Measurements from ENCODE around the gene C20orf141. TPM values are rescaled to one million over a fixed set of nuclear protein-coding genes. Genes with fewer than 3 reads are reported as not detected.
A peak's percentile ranks its signal among the peaks of the same experiment; 100 is the strongest.

The C20orf141 gene
- total RNA-seq, 4 donors from 2014 or later = not detected

DNA sequence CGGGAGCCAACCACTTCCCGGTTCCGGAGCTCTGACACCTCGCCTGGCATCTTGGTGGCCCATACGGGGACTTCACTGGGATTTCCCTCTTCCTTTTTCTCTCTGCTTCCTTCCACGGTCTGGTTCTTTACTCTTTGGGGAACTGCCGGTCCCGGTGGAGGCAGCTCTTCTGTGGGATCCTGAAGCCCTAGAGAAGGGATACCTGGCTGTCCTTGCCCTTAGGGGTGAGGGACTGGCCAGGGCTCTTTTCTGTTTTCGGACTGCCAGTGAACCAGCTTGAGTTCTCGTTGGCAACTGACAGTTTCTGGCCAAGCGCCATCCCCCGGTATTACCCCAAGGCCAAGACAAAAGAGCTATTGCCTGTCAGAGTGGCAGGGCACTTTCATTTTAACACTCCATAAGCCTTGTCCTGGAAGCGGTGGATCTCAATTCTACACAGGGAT, 13.5 kb upstream of the C20orf141 start:
- no peak overlapping the region for H3K4me3 ChIP-seq (ENCODE audit: low read depth, poor library complexity, severe bottlenecking)
- intact Hi-C loops (cut with DNase I; ENCODE audit: low total_unique reads) = no loop called here
- WGBS, 2 donors = 9 to 10% methylated on average over 13 of the region's 13 CpGs
- peak in 1 of 2 donors; percentile 72 for DNase-seq (ENCODE audit: low spot score in 2 of 2)
- TF ChIP-seq, protein P1, sequence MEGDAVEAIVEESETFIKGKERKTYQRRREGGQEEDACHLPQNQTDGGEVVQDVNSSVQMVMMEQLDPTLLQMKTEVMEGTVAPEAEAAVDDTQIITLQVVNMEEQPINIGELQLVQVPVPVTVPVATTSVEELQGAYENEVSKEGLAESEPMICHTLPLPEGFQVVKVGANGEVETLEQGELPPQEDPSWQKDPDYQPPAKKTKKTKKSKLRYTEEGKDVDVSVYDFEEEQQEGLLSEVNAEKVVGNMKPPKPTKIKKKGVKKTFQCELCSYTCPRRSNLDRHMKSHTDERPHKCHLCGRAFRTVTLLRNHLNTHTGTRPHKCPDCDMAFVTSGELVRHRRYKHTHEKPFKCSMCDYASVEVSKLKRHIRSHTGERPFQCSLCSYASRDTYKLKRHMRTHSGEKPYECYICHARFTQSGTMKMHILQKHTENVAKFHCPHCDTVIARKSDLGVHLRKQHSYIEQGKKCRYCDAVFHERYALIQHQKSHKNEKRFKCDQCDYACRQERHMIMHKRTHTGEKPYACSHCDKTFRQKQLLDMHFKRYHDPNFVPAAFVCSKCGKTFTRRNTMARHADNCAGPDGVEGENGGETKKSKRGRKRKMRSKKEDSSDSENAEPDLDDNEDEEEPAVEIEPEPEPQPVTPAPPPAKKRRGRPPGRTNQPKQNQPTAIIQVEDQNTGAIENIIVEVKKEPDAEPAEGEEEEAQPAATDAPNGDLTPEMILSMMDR (IDR thresholded peaks at IDR 0.05) = no peak
- TF ChIP-seq POLR2A (IDR thresholded peaks at IDR 0.05) = no peak

DNA sequence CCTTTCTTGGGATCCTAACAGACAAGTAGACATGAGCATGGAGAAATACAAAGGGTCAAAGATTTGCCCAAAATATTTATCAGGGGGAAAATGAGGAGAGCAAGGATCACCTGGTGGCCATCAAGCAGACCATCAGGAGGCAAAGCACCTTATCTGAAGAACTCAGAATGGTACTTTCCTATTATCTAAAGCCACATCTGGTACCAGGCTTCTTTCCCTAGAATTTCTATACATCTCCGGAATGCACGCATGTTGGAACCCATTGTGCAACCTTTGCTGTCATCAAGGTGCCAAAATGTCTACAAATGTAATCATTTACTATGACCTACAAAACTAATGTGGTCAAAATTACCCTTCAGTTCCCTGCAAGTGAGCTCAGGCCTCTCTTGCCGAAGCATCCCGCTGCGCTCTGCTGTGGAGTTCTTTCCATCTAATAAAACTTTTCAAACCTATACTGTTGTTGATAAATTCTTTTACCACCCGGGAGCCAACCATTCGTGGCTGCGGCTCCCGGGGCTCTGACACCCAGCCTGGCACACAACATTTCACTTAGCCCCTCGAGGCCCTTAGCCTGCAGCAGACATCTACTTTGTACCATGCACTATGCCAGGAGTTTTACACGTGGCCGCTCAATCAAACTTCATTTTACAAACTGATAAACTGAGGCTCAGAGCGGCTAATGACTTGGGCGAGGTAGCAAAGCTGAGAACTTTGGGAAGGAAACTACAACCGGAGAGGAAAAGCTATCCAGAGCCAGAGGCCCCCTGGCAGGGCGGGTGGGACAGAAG, 10.6 kb upstream of the C20orf141 start:
- WGBS, 2 donors = 55 to 56% methylated on average over 16 of the region's 16 CpGs
- TF ChIP-seq, protein P1 (IDR thresholded peaks at IDR 0.05) = no peak
- no peak for TF ChIP-seq POLR2A (IDR thresholded peaks at IDR 0.05)

DNA sequence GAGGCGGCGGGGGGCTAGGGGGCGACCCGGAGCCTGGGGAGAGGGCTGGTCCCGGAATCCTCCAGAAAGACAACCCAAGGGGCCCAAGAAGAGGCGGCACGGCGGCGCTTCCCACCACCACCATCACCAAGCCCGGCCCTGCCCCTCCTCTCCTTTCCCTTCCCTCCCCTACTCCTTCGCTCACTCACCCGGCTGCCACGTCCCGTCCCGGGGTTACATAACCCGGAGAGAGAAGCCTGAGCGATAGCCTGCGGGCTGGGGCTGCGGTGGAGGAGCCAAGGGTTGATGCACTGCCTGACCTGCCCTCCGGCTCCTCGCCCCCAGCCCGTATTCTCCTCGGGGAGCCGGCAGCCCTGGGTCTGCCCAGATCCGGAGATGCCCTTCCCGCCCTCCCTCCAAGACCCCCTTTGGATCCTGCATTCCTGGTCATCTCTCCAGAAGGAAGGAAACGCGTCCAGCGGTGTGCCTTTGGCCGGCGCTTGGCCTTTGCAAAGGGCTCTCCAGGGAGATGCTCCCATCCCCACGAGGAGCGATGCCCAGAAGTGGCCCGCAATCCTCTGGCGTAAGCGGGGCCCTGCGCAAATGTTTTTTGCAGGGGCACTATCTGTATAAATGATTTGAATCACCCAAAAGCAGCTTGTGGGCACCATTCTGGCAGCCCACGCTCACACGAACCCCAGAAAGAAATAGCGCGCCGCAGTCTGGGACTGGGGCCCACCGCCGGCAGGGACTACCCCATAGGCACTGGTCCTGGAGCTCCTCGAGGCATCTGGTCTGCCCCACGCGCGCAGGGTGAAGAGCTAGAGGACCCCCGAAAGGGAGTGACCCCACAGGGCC, 9.7 kb upstream of the C20orf141 start:
- intact Hi-C loops (cut with DNase I; ENCODE audit: low total_unique reads) = no loop called here
- H3K4me3 ChIP-seq (ENCODE audit: low read depth, poor library complexity, severe bottlenecking) = no peak overlapping the region
- WGBS, 2 donors = 5 to 15% methylated on average over 31 to 47 of the region's 49 CpGs
- peak in 1 of 2 donors; percentile 80 for DNase-seq (ENCODE audit: low spot score in 2 of 2)
- TF ChIP-seq, protein P1 (IDR thresholded peaks at IDR 0.05) = no peak
- no peak for TF ChIP-seq POLR2A (IDR thresholded peaks at IDR 0.05)

More for the DNA sequence above, 10.6 kb upstream of the C20orf141 start:
- intact Hi-C loops (cut with DNase I; ENCODE audit: low total_unique reads) = no loop called here
- H3K4me3 ChIP-seq (ENCODE audit: low read depth, poor library complexity, severe bottlenecking) = no peak overlapping the region
- DNase-seq (ENCODE audit: low spot score in 2 of 2) = peak in 1 of 2 donors; percentile 60

DNA sequence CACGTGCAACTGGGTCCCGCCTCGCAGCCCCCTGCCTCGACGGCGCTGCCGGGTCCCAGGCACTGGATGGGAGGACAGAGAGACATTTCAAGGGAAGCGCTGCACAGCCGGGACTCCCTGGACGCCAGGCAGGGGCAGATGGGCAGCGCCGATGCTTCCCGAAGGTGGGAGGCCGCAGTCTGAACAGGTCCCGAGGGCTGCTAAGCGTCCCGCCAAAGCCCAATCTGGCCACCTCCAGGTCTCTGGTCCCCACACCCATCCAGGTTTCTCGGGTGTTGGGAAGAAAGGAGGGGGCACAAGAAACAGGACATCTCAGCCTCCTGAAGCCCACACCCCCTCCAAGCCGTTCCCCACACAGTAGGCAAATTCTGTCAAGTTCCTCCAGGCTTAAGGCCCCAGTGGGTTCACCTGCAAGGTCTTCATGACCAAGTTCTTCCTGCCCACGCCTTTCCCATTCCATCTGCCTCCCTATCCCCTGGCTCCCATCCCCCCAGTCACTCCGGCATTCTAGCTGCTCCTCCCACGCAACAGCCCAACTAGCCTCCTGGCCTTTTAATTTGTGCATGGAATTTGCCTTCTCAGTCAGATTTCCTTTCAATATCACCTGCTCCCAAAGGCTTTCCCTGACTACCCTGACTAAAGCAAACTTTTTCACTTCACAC, 9.0 kb upstream of the C20orf141 start:
- 27 to 34% methylated on average over 11 to 15 of the region's 22 CpGs for WGBS, 2 donors
- peak in 1 of 2 donors; percentile 78 for DNase-seq (ENCODE audit: low spot score in 2 of 2)
- no peak overlapping the region for H3K4me3 ChIP-seq (ENCODE audit: low read depth, poor library complexity, severe bottlenecking)
- TF ChIP-seq, protein P1 (IDR thresholded peaks at IDR 0.05) = no peak
- TF ChIP-seq POLR2A (IDR thresholded peaks at IDR 0.05) = no peak
- intact Hi-C loops (cut with DNase I; ENCODE audit: low total_unique reads) = no loop called here

DNA sequence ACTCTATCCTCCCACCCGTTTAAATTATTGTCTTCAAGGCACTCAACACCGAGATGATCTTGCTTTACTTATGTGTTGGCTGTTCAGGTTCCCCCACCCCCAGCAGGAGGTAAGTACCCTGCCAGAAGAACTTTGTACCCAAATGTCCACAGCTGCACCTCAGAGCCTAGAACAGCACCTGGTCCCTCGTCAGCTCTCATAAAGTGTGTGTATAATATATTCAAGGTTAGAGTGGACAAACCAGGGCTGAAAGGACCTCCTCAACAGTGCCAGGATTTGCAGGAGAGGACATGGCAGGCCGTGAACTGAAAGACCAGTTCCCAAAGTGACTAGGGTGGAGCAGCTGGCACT, 8.5 kb upstream of the C20orf141 start:
- intact Hi-C loops (cut with DNase I; ENCODE audit: low total_unique reads) = no loop called here
- 33 to 35% methylated on average over 4 of the region's 4 CpGs for WGBS, 2 donors
- H3K4me3 ChIP-seq (ENCODE audit: low read depth, poor library complexity, severe bottlenecking) = no peak overlapping the region
- no peak for DNase-seq (ENCODE audit: low spot score in 2 of 2)
- no peak for TF ChIP-seq POLR2A (IDR thresholded peaks at IDR 0.05)
- TF ChIP-seq, protein P1 (IDR thresholded peaks at IDR 0.05) = no peak

Data from lower leg skin (tissue), 4 donors.